ENCODE results near the gene OR8D1. TPM values are rescaled to one million over a fixed set of nuclear protein-coding genes. Genes with fewer than 3 reads are reported as not detected.

OR8D1 gene
- total RNA-seq, 1 experiment from 2014 or later: not detected

GRCh38 chr11:124311670-124312069 lies 2.1 kb downstream of the OR8D1 start (continued):
- no peak for TF ChIP-seq ZNF281 (CRISPR knock-in tag; IDR thresholded peaks at IDR 0.05)
- TF ChIP-seq USF1 (CRISPR knock-in tag; IDR thresholded peaks at IDR 0.05): no peak
- no peak for TF ChIP-seq ETV6 (CRISPR knock-in tag; IDR thresholded peaks at IDR 0.05)
- TF ChIP-seq GABPB1 (CRISPR knock-in tag; IDR thresholded peaks at IDR 0.05): no peak
- no peak for TF ChIP-seq ATF2 (CRISPR knock-in tag; IDR thresholded peaks at IDR 0.05; ENCODE audit: borderline replicate concordance, low read depth)

- H3K4me3 Mint-ChIP-seq: no peak overlapping the region
- no peak overlapping the region for H3K27ac Mint-ChIP-seq
- CTCF ChIA-PET: no interaction called here
- DNase-seq (ENCODE audit: low spot score): no peak
- no peaks in the 10 kb centered on the region for H3K36me3 Mint-ChIP-seq
- POLR2A ChIA-PET: interaction anchor here (1.1 kb wide), 1 partner anchor 22 kb away, joined by 3 read pairs; no protein-coding TSS in a partner anchor
- TF ChIP-seq ZNF263 (CRISPR knock-in tag; IDR thresholded peaks at IDR 0.05; ENCODE audit: low read depth) (no peak), AR (CRISPR knock-in tag; IDR thresholded peaks at IDR 0.05) (no peak), FOXJ3 (CRISPR knock-in tag; IDR thresholded peaks at IDR 0.05; ENCODE audit: borderline replicate concordance) (no peak), TCF7 (CRISPR knock-in tag; IDR thresholded peaks at IDR 0.05; ENCODE audit: low read depth) (no peak), HMGXB4 (CRISPR knock-in tag; IDR thresholded peaks at IDR 0.05) (no peak), USF1 (CRISPR knock-in tag; IDR thresholded peaks at IDR 0.05) (no peak), SOX15 (CRISPR knock-in tag; IDR thresholded peaks at IDR 0.05) (no peak), ZSCAN18 (CRISPR knock-in tag; IDR thresholded peaks at IDR 0.05) (no peak), ZNF219 (CRISPR knock-in tag; IDR thresholded peaks at IDR 0.05; ENCODE audit: borderline replicate concordance) (no peak), ELF4 (CRISPR knock-in tag; IDR thresholded peaks at IDR 0.05; ENCODE audit: low read depth) (no peak), TEAD4 (CRISPR knock-in tag; IDR thresholded peaks at IDR 0.05) (no peak), FOXK1 (CRISPR knock-in tag; IDR thresholded peaks at IDR 0.05) (no peak), GRHL2 (CRISPR knock-in tag; IDR thresholded peaks at IDR 0.05; ENCODE audit: insufficient replicate concordance, severe bottlenecking) (no peak), ZMAT4 (CRISPR knock-in tag; IDR thresholded peaks at IDR 0.05) (no peak), TEAD1 (CRISPR knock-in tag; IDR thresholded peaks at IDR 0.05) (no peak), PRDM15 (CRISPR knock-in tag; IDR thresholded peaks at IDR 0.05) (no peak)
- H3K27me3 Mint-ChIP-seq (ENCODE audit: low read depth): no peaks in the 10 kb centered on the region
- no peaks in the 10 kb centered on the region for H3K9me3 Mint-ChIP-seq
- no peak for ATAC-seq
- no peaks in the 10 kb centered on the region for H3K4me1 Mint-ChIP-seq
Observed at GRCh38 chr11:124311269-124311668, 2.5 kb downstream of the OR8D1 start.
